ENCODE results near the gene TMIGD1.
"Not testable (repeated sequence)": the region's sequence is repeated elsewhere in the genome, so short reads cannot be mapped to it uniquely, and the experiment has no call there.

The TMIGD1 gene

GRCh38 chr17:30358055-30358760 lies 24.4 kb upstream of the TMIGD1 start:
- no peak for DNase-seq (ENCODE audit: low read depth)

- DNase-seq (ENCODE audit: low read depth), result no peak
Observed at GRCh38 chr17:30357476-30357875, 23.6 kb upstream of the TMIGD1 start.

GRCh38 chr17:30354701-30355100 lies 20.8 kb upstream of the TMIGD1 start:
- no peak for DNase-seq (ENCODE audit: low read depth)

GRCh38 chr17:30352240-30352814 lies 18.5 kb upstream of the TMIGD1 start:
- no peak for DNase-seq (ENCODE audit: low read depth)

DNA sequence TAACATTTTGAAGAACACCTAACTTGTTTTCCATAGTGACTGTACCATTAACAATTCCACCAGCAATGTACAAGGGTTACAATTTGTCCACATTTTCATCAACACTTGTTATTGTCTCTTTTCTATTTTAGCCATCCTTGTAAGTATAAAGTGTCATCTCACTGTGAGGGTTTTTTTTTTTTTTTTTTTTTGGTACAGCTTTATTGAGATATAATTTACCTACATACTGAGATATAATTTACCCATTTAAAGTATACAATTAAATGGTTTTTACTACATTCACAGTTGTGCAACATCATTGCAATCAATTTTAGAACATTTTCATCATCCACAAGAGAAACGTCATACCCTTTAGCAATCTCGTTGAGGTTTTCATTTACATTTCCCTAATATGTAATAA lies 17.9 kb upstream of the TMIGD1 start:
- DNase-seq (ENCODE audit: low read depth), result no peak

GRCh38 chr17:30351263-30351662 lies 17.4 kb upstream of the TMIGD1 start:
- not testable (repeated sequence) for DNase-seq (ENCODE audit: low read depth)

GRCh38 chr17:30349252-30349651 lies 15.4 kb upstream of the TMIGD1 start:
- no peak for DNase-seq (ENCODE audit: low read depth)

GRCh38 chr17:30347488-30347887 lies 13.6 kb upstream of the TMIGD1 start:
- DNase-seq (ENCODE audit: low read depth), result no peak

DNA sequence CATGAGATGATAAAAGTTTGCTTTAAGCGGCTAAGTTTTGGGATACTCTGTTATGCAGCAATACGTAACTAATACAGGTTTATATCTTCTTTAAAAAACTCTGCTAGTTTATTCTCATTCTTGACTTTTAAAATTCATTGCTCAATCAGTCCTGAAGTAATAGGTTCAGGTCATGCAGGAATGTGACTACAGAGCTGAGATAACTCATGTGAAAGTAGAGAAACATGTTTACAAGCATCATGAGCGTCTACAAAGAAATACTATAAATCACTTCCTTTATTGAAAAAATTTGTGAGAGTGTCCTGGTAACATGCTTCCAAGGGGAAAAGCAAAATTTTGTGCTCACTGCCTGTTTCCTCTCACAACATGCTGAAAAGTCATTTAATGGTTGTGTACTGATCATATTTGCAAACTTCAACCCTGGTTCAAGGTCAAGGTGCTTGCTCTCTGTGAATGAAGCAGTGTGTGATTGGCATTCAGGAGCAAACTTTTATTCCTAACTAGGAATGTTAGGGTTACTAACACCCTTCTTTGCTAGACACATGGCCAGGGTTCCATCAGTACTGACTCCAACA lies 12.5 kb upstream of the TMIGD1 start:
- DNase-seq (ENCODE audit: low read depth), result no peak

- no peak for DNase-seq (ENCODE audit: low read depth)
Observed at GRCh38 chr17:30345527-30346075, 11.7 kb upstream of the TMIGD1 start.

GRCh38 chr17:30345089-30345433 lies 11.2 kb upstream of the TMIGD1 start:
- DNase-seq (ENCODE audit: low read depth), result no peak

DNA sequence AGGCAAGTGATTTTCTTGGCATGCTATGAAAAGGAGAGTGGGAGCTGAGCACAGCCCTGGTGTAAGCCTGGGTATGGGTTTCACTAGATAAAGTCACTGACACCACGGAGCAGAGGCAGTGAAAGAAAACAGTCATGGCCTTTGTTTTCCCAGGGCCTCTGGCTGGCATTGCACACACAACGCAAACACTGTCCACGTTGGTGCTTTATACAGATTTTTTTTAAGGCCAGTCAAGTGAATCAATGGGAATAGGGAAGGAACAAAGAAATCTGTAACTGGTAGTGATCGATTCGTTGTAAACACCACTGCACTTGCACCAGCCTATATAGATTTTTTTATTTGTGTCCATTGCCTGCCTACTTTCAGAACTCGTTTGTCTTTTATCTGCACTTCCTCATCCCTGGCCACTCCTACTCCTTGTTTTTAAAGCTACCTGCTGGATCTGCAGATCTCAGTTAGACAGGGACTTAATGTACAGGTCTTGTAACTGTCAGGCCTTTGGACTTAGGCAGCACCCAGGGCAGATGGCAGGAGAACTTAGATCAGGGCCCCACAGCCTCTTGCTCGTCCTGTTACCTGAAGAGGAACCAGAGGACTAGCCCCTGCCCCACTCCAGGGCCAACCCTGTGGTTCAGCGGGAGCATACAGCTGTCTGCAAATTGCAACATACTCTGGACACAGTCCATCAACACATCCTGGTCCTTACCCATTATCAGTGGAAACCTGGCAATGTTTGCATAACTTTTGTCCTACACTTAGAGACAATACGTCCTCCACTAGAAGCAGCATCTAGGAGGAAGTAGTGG lies 10.6 kb upstream of the TMIGD1 start:
- no peak for DNase-seq (ENCODE audit: low read depth)

- no peak for DNase-seq (ENCODE audit: low read depth)
Observed at GRCh38 chr17:30343796-30344195, 9.9 kb upstream of the TMIGD1 start.

- DNase-seq (ENCODE audit: low read depth), result not testable (repeated sequence)
Observed at GRCh38 chr17:30343244-30343643, 9.4 kb upstream of the TMIGD1 start.

DNA sequence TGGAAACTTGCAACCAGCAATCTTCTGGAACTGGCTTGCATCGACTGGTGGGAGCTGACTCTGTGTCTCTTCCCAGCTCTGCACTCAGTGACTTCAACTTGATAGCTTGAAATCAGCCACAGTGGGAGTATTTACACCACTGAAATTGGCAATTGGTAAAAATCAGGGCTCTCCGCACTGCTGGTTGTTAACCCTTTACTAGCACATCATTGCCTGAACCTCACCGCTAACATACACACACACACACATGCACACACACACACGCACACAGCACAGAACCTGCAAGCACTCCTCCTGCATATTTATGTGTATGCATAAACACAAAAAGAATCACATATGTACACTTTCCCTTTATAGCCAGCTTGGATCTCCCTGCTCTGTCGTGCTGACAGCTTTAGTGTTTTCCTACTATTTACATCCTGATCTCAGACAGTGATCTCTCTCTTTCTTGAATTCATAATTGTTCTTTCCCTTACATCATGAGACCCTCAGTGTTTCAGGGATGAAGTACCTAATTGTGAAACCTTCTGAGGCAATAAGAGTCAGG lies 7.9 kb upstream of the TMIGD1 start:
- DNase-seq (ENCODE audit: low read depth), result no peak

DNA sequence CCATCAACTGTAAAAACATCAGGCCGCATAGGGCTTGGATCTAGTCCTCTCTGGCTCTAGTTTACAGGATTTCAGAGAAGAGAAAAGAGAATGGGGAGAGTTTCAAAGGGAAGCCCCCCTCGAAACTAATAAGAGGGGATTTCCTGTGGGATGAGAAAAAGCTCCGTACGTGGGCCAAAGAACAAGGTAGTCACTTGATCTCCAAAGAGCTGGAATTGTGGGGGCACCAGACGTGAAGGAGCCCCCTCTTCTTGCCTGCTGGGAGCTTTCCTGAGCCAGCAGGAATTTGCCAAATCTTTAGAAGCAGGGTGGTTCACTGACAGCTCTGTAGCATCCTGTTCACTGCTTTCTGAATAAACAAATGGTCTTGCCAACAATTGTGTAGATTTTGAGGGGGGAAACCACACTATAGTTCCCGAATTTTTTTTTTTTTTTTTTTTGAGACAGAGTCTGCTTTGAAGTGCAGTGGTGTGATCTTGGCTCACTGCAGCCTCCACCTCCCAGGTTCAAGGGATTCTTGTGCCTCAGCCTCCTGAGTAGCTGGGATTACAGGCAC lies 7.0 kb upstream of the TMIGD1 start:
- no peak for DNase-seq (ENCODE audit: low read depth)

DNA sequence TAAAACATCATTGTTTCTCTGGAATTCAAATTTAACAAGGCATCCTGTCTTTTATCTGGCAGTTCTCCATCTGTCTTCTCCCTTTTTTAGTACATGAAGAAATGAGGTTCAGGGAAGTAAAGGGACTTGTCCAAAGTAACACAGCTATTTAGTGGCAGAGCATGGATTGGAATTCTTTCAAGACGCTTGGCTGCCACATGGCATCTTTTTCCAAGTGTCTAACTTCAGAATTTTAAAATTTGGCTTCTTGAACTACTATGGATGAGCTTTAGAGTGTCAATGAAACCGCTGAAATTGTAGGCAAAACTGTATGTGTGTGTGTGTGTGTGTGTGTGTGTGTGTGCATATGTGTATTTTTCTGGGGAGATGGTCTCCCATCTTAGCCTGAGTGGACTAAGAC lies 5.2 kb upstream of the TMIGD1 start:
- no peak for DNase-seq (ENCODE audit: low read depth)

- no peak for DNase-seq (ENCODE audit: low read depth)
Observed at GRCh38 chr17:30337393-30337999, 3.6 kb upstream of the TMIGD1 start.

DNA sequence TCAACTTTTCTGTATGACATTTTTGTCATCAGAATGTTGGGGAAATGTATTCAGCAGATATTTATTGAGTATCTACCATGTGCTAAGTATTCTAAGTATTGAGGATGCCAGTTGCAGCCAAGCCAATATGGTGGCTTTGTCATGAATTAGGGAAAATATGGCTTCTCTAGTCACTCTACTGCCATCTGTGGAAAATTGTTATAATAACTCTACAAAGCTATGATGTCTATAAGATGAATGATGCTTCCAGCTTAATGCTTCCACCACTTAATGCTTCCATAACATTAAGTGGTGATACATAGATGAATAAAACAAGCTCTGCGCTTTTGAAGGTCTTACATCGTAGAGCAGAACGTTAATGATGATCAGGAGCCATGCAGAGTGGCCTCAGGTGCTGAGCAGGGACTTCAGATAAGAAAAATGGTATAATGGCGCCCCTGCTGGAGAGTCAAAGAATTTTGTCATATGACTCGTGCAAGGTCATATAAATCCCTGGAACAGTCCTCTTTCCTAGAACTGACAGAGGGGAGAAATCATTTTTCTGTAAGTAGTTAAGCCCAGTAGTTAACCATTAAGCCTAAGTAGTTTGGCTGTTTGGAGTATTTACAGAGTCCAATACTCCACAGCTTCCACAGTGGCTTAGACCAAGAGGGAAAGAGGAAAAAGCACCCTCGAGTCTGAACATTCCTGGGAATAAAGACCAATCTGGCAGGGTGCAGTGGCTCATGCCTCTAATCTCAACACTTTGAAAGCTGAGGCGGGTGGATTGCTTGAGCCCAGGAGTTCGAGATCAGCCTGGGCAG lies 2.7 kb upstream of the TMIGD1 start:
- DNase-seq (ENCODE audit: low read depth), result peak; percentile 35

DNA sequence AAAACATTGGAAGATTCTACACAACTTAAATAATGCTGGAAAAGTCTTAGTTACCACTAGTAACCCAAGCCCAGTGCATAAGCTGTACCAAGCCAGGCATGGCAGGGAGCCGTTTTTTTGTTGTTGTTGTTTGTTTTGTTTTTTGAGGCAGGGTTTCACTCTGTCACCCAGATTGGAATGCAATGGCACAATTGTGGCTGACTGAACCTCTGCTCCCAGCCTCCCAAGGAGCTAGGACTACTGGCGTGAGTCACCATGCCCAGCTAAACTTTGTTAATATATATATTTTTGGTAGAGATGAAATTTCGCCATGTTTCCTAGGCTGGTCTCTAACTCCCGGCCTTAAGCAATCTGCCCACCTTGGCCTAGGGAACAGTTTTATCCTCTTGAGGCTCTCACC lies 564 bp upstream of the TMIGD1 start:
- DNase-seq (ENCODE audit: low read depth), result no peak

DNA sequence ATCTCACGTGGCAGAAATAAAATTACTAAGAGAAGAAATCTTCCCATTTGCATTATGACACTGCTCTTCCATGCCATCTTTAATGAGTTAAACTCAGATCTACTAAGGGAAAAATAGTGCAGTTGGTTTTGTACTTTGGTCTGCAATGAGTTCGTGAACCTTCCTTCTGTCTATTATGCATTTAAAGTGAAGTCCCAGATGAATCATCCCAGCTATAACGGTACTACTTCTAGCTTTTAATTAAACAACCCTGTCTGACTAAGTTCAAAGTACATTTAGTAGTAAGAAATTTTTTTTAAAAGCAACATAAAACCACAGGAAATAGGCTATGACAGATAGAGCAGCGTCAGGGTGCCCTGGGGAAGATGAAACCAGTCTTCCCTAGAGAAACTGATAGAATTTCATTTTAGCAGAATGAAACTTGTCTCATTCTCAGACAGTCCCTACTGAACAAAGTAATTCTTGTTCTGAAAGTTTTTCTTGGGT lies 1.8 kb downstream of the TMIGD1 start:
- DNase-seq (ENCODE audit: low read depth), result peak; percentile 36

Data from activated T-helper 9 cell treated with anti-CD3 and anti-CD28 coated beads, Interleukin-2, amount 50 U/mL, for 16 hours (primary cell).